WERI-Rb-1 (cell line): Measurements from ENCODE around the gene RIMBP2.

Source experiments
- DNase-seq: peaks from one replicate; pipeline ENCODE4 v3.0.0-alpha.2; 2020
- H3K27ac ChIP-seq: fragments of 250-450 bp; sonication (Bioruptor Pico); 2 replicates; pipeline ENCODE4 v1.5.1; 2020; ENCODE audit warnings: mild to moderate bottlenecking, moderate library complexity
- H3K27me3 ChIP-seq: fragments of 250-450 bp; sonication (Bioruptor Pico); 2 replicates; pipeline ENCODE4 v1.5.1; 2021; ENCODE audit warnings: mild to moderate bottlenecking, low read depth, moderate library complexity; ENCODE audit not compliant: insufficient read depth, severe bottlenecking
- H3K36me3 ChIP-seq: fragments of 250-450 bp; sonication (Bioruptor Pico); 2 replicates; pipeline ENCODE4 v1.5.1; 2020; ENCODE audit warnings: mild to moderate bottlenecking, moderate library complexity
- H3K4me3 ChIP-seq: 2 replicates; pipeline ENCODE4 v1.5.1; 2011; ENCODE audit warnings: low read depth, mild to moderate bottlenecking, control low read depth, low read length
- H3K9me3 ChIP-seq: fragments of 250-450 bp; sonication (Bioruptor Pico); 2 replicates; pipeline ENCODE4 v1.5.1; 2021; ENCODE audit warnings: mild to moderate bottlenecking, moderate library complexity; ENCODE audit not compliant: severe bottlenecking
- TF ChIP-seq, protein P1 (sequence below): IDR thresholded peaks from 2 replicates; pipeline ENCODE4 v1.5.1; 2011; ENCODE audit warnings: low read depth, mild to moderate bottlenecking, control low read depth, inconsistent platforms, low read length

The RIMBP2 gene

DNA sequence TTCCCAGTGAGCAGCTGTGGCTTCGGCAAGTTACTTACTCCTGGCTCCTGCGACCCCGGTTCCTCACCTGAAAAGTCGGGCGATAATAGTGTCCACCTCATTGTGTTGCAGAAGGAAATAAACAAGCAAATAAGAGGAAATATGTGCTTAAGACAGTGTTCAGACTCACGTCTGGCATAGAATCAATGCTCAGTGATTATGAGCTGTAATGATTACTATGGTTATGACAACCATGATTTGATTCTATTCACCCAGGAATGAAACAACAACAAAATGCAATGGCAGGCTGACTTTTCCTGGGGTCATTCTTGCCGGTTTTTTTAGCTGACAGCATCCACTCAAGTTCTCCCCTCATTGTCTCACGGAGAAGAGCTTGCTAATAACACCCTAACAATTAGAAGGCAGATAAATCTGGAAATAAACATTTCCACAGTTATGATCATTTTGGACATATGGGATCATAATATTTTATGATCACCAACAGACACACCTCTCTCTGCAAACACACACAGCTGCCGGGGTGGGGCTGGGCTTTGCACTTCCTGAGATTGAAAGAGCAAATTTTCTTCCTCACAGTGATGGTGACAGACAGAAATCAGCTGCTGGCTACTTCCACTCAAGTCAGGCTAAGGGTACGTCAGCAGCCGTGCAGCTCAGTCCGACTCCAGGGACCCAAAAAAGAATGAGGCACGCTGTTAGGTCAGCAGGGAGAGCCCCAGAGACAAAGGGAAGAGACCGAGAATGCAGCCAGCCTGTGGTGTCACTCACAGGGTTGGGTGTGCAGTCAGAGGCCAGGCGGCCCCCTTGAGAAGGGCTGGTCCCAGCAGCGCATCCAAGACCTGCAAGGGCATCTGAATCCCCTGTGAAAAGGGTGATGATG is 158.0 kb downstream of the RIMBP2 start:
- Histone ChIP-seq H3K4me3 (no peak overlapping the region), H3K27me3 (no peaks in the 10 kb centered on the region), H3K9me3 (no peaks in the 10 kb centered on the region), H3K27ac (no peak overlapping the region), H3K36me3 (no peaks in the 10 kb centered on the region)
- TF ChIP-seq, protein P1, sequence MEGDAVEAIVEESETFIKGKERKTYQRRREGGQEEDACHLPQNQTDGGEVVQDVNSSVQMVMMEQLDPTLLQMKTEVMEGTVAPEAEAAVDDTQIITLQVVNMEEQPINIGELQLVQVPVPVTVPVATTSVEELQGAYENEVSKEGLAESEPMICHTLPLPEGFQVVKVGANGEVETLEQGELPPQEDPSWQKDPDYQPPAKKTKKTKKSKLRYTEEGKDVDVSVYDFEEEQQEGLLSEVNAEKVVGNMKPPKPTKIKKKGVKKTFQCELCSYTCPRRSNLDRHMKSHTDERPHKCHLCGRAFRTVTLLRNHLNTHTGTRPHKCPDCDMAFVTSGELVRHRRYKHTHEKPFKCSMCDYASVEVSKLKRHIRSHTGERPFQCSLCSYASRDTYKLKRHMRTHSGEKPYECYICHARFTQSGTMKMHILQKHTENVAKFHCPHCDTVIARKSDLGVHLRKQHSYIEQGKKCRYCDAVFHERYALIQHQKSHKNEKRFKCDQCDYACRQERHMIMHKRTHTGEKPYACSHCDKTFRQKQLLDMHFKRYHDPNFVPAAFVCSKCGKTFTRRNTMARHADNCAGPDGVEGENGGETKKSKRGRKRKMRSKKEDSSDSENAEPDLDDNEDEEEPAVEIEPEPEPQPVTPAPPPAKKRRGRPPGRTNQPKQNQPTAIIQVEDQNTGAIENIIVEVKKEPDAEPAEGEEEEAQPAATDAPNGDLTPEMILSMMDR, result no peak
- no peak for DNase-seq

DNA sequence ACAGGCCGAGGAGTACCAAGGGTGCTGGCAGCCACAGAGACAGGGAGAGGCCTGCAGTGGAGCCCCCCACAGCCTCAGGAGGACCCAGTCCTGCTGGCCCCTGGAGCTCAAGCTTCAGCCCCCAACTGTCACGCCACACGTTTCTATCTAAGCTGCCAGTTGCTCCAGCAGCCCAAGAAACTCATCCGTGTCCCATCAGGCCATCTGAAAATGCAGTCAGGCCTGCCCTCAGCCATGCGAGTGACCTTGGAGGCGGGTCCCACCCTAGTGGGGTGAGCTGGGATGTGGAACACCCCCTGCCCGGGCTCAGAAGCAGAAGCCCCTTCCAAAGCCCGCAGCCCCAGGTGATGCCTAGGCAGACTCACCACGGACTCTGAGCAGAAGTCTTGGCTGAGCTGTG is 158.9 kb downstream of the RIMBP2 start:
- H3K9me3 ChIP-seq, result no peaks in the 10 kb centered on the region
- no peak overlapping the region for H3K27ac ChIP-seq
- no peaks in the 10 kb centered on the region for H3K27me3 ChIP-seq
- no peak for DNase-seq
- no peaks in the 10 kb centered on the region for H3K36me3 ChIP-seq
- TF ChIP-seq, protein P1, result no peak
- H3K4me3 ChIP-seq, result no peak overlapping the region

DNA sequence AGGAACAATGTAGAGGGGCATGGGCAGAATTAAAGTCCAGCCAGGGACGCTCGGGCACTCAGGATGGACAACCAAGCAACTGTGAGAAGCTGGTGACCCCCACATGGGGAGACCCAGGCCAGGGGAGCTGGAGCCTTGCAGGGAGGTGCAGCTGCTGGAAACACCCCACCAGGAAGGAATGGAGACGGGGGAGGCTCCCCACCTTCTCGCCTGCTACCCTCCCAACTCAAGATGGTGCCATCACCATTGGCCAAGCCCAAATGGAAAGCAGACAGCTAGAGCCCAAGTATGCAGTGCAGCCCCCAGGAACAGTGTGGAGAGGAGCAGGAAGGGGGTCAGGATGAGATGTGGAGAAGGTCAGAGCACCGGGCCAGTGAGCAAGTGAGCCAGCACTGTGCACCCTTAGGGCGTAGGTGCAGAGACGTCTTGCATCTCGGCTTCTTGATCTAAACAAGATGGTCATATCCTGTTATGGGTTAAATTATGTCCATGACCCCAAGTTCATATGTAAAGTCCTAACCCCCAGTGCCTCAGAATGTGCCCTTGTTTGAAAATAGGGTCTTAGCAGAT is 159.5 kb downstream of the RIMBP2 start:
- TF ChIP-seq, protein P1, result no peak
- H3K27ac ChIP-seq, result no peak overlapping the region

GRCh38 chr12:130555628-130556485 is 160.2 kb downstream of the RIMBP2 start:
- Histone ChIP-seq H3K27ac (no peak overlapping the region), H3K27me3 (no peaks in the 10 kb centered on the region), H3K36me3 (no peaks in the 10 kb centered on the region), H3K4me3 (no peak overlapping the region), H3K9me3 (peaks cover 8% of the 10 kb centered on the region)
- no peak for DNase-seq
- TF ChIP-seq, protein P1, result no peak

More for the DNA sequence above, 159.5 kb downstream of the RIMBP2 start:
- DNase-seq, result no peak
- Histone ChIP-seq H3K4me3 (no peak overlapping the region), H3K27me3 (no peaks in the 10 kb centered on the region), H3K36me3 (no peaks in the 10 kb centered on the region), H3K9me3 (peaks cover 1% of the 10 kb centered on the region)

GRCh38 chr12:130555221-130555620 is 160.9 kb downstream of the RIMBP2 start:
- TF ChIP-seq, protein P1, result no peak
- DNase-seq, result no peak
- H3K36me3 ChIP-seq, result no peaks in the 10 kb centered on the region
- H3K27ac ChIP-seq, result no peak overlapping the region
- H3K27me3 ChIP-seq, result no peaks in the 10 kb centered on the region
- peaks cover 14% of the 10 kb centered on the region for H3K9me3 ChIP-seq
- H3K4me3 ChIP-seq, result no peak overlapping the region
